ENCODE measurements around the gene SPG11.

SPG11 gene

DNA sequence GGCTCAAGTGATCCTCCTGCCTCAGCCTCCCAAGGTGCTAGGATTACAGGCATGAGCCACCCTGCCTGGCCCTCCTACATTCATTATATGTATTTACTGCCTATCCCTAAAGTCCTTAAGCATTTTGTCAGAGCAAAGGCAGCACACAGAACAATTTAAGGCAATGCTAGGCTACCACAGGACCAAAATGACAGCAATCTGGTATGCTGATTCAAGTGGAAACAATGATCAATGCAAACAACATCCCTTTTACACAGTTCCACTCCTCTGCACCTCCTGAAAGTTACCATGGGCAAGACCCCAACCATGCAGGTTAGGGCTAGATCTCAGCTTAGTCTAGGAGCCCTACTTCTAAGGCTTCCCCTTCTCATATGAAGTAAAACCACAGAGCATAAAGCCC, 40.3 kb downstream of the SPG11 start:
- DNase-seq (ENCODE audit: low read depth): no peak

GRCh38 chr15:44620081-44620480, 43.4 kb downstream of the SPG11 start:
- DNase-seq (ENCODE audit: low read depth): no peak

GRCh38 chr15:44616974-44617373, 46.5 kb downstream of the SPG11 start:
- no peak for DNase-seq (ENCODE audit: low read depth)

- DNase-seq (ENCODE audit: low read depth): no peak
These were observed 56.7 kb downstream of the SPG11 start for GRCh38 chr15:44606740-44607139.

GRCh38 chr15:44603126-44603525, 60.3 kb downstream of the SPG11 start:
- no peak for DNase-seq (ENCODE audit: low read depth)

GRCh38 chr15:44598892-44599291, 64.6 kb downstream of the SPG11 start:
- no peak for DNase-seq (ENCODE audit: low read depth)

GRCh38 chr15:44598066-44598465, 65.4 kb downstream of the SPG11 start:
- no peak for DNase-seq (ENCODE audit: low read depth)

DNA sequence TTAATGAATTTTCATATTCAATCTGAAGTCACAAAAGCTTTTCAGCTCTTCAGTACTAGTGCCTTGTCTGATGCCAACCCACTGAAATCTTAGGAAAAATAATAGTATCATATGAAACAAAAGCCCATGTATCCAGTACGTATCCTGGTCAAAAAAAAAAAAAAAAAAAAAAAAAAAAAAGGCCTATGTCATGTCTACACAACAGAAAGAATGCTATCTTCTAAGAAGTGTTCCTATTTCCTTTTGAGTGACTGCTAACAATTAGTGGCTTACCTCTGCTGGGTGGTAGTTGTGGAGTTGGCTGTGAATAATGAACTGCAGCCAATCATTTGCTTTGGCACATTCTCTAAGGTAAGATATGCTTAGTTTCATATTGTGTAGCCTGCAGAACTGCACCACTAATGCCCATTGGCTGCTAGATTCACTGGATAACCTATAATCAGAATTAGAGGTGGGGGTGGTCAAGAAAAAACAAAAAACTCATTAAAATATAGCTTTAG, 66.9 kb downstream of the SPG11 start:
- no peak for DNase-seq (ENCODE audit: low read depth)

GRCh38 chr15:44595656-44596510, 67.6 kb downstream of the SPG11 start:
- no peak for DNase-seq (ENCODE audit: low read depth)

DNA sequence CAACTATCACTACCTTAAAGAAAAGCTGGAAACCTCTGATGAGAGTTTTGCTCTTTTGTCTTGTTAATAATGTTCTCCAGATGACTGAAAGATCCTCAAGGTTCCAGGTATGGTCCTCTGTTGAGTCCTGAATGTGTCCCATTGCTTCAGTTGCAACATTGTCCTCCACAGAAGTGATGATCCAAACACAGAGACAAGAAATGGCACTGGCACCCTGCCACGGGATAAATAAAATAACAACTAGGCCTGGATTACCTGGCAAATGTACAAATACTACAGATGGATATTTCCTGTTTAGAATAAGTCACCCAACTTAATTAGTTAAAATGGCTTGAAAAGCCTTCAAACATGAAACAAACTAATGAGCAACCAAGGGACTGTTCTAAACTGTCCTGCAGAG, 68.2 kb downstream of the SPG11 start:
- DNase-seq (ENCODE audit: low read depth): no peak

DNA sequence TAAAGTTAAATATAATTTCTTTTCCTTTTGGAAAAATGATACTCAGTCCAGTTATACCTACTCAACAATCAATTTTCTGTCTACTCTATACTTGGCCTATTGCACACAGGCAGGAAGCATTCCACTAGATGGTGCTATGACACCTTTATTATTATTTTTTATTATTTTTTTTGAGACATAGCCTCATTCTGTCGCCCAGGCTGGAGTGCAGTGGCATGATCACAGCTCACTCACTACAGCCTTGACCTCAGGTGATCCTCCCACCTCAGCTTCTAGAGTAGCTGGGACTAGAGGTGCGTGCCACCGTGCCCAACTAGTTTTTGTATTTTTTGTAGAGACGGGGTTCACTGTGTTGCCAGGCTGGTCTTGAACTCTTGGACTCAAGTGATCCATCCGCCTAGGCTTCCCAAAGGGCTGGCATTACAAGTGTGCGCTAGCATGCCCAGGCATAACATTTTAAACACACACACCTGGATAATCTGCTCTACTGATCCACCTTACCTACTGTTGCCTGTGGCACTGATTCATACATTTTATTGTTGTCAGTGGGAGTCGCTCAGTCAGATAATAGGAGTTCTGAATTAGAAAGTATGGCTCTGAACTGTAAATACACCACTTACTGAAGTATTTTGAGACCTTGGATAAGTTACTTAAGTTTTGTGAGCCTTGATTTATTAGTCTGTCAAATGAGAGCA, 70.3 kb downstream of the SPG11 start:
- no peak for DNase-seq (ENCODE audit: low read depth)

DNA sequence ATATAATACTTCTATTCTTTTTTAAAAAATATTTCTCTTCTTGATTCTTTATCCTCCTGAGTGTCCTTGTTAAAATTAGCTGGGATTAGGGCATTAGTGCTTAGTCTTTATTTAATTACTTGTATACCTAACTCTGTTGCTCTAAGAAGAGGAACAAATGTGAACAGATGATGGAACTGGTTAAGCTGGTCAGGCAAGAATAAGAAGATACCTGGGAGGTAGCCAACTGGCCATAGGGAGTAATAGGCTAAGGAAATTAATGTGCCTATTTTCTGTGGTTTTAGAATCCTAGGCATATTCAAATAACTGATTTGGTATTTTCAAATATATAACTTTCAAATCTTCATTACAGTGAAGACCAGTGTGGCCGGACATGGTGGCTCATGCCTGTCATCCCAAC, 72.1 kb downstream of the SPG11 start:
- no peak for DNase-seq (ENCODE audit: low read depth)

- DNase-seq (ENCODE audit: low read depth): no peak
These were observed 74.9 kb downstream of the SPG11 start for GRCh38 chr15:44588541-44588940.

DNA sequence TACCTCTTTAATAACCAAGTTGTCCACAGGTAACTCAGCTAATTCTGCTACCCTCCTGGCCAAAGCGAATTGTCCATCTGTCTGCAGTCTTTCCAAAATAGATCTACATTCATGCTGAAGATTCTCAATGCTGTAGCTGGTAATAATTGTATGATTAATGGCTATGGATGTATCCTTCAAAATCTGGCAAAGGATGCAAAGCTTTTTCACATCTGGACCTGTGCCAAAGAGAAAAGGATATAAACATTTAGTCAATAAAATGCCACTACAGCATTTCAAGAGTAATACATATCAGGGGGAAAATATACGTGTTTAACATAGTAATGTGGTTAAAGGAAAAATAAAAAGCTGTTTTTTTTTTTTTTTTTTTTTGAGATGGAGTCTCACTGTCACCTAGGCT, 77.8 kb downstream of the SPG11 start:
- DNase-seq (ENCODE audit: low read depth): no peak

GRCh38 chr15:44584162-44584749, 79.2 kb downstream of the SPG11 start:
- DNase-seq (ENCODE audit: low read depth): peak; percentile 37

DNA sequence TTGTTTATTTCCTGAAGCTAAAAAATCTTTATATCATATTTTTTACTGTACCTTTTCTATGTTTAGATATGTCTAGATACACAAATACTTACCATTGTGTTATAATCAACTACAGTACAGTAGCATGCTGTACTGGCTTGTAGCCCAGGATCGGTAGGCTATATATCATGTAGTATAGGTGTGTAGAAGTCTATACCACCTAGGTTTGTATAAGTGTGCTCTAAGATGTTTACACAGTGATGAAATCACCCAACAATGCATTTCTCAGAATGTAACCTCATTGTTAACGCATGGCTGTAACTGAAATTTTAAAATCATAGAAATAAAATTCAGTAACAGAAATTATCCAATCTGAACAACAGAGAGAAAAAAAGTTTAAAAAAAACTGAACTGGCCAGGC, 83.4 kb downstream of the SPG11 start:
- DNase-seq (ENCODE audit: low read depth): no peak

DNA sequence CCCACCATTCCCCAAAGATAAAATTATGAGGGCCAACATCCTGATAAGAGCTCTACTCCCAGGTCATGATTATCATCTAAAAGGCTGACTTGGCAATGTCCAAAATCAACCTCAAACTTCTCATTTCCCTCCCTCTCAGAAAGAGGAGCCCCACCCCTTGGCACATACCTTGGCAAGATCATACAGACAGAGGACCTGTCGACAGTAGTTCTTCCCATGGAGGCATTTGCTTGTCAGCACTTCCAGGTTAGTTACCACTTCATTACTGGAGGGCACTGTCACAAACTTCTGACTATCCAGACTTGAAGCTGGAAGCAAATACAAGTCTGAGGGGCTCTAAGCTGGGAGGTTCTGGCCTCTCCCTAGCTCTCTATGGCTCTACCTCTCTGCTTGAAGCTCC, 88.7 kb downstream of the SPG11 start:
- no peak for DNase-seq (ENCODE audit: low read depth)

GRCh38 chr15:44573386-44573785, 90.1 kb downstream of the SPG11 start:
- DNase-seq (ENCODE audit: low read depth): no peak

DNA sequence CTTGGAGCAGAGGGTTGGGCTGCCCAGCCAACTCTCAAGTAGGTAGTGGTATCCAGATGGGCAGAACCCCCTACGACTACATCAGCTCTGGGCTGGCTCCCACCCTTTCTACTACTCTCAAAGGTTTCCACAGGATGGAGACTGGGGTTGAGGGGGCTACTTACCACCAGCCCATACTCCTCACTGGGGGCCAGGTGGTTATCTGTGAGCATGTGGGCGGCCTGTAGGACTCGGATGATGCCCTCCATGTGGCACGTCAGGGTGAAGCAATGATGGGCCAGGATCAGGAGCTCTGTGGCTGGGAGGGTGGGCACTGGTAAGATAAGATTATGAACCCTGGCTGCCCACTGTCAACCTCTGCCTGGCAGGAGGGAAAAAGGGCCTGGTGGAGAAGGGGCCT, 93.1 kb downstream of the SPG11 start:
- DNase-seq (ENCODE audit: low read depth): no peak

DNA sequence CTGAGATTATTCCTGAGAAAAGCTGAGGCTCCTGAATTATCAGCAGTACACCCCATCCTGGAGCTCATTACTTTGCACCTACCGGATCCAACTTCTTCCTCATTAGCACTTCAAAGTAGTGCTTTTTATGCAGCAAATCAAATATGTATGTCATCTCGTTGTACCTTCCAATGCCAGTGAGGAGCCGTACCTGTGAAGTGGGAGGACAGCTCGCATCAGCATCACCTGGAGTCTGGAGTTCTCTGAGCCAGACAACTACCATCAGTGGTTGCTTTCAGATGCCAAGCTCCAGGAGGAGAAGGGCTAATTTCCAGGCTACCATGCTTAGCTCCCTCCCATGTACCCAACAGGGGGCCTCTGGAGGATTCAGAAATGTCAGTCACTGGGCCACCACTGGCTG, 94.1 kb downstream of the SPG11 start:
- no peak for DNase-seq (ENCODE audit: low read depth)

DNA sequence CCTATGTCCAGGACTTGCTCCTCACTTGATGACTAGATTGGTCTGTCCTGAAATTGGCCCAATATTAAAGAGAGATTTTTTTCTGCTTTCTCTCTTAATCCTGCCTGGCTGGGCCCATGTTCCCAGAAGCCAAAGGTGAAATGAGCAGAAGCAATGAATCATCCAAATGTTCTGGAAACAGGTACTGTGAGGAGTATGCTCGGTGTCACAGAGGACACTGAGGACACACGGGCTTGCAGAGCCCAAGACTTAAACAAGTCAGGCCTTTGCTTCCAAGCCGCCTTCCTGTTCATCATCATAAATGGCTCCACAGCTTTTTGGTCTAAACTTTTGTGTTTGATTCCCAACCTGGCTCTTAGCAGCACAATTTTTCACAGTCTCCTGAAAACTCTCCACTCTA, 95.1 kb downstream of the SPG11 start:
- DNase-seq (ENCODE audit: low read depth): no peak

- no peak for DNase-seq (ENCODE audit: low read depth)
These were observed 97.3 kb downstream of the SPG11 start for GRCh38 chr15:44566155-44566540.
